ENCODE data around the gene HOXA4.

The HOXA4 gene

DNA sequence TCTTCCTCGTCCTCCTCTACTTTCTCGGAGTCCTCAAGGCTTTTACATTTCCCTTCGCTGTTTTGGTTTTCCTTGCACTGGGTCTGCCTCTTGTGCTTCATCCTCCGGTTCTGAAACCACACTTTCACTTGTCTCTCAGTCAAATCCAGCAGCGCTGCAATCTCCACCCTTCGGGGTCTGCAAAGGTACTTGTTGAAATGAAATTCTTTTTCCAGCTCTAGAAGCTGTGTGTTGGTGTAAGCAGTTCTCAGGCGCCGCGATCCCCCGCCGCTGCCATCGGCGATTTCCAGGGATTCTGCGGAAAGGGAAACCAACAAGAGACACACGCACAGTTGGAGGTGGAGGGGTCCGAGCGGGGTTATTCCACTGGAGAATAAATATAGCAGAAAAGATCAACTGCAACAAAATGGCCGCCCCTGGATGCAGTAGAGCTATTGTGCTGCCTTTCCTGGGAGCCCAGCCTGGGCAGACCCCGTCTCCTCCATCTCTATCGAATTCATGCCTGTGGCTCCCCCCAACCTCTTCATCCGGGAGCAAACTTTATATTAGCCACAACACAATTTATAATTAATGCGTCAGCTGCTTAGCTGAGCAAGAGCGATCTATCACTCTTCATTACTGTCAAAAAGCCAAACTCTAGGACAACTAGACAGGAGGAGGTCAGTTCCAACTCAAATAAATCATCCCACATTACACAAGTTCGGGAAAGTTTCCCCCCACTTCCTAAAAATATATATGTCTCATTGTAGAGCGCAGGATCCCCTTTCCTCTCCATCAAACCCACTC, 29.2 kb downstream of the HOXA4 start:
- H3K4me3 ChIP-seq (ENCODE audit: low read length): no peak overlapping the region
- TF ChIP-seq, protein P1, sequence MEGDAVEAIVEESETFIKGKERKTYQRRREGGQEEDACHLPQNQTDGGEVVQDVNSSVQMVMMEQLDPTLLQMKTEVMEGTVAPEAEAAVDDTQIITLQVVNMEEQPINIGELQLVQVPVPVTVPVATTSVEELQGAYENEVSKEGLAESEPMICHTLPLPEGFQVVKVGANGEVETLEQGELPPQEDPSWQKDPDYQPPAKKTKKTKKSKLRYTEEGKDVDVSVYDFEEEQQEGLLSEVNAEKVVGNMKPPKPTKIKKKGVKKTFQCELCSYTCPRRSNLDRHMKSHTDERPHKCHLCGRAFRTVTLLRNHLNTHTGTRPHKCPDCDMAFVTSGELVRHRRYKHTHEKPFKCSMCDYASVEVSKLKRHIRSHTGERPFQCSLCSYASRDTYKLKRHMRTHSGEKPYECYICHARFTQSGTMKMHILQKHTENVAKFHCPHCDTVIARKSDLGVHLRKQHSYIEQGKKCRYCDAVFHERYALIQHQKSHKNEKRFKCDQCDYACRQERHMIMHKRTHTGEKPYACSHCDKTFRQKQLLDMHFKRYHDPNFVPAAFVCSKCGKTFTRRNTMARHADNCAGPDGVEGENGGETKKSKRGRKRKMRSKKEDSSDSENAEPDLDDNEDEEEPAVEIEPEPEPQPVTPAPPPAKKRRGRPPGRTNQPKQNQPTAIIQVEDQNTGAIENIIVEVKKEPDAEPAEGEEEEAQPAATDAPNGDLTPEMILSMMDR (conservative IDR thresholded peaks at IDR 0.05; ENCODE audit: low read depth, low read length): no peak
- no peak for DNase-seq (ENCODE audit: low read depth)

DNA sequence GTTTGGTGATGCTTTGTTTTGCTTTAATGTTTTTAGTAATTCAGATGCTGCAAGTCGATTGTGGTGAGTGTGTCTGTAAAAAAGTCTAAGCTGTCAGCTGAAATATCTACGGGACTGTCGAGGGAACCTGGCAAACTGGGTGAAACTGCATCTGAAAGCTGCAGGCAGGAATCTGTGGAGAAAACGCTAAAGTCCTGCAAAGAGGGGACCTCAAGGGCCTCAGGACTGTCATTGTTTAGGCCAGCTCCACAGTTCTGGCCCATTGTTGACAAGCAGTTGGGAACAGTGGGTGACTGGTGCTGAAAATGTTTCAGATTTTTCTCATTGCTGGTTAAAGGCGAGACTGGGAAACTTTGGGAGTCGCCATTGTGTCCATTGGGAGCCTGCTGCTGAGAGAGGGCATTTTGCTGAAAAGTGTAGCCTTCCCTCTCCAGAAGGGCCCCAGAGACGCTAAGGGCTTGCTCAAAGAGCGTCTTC, 29.8 kb downstream of the HOXA4 start:
- TF ChIP-seq, protein P1 (conservative IDR thresholded peaks at IDR 0.05; ENCODE audit: low read depth, low read length): no peak
- DNase-seq (ENCODE audit: low read depth): no peak
- no peak overlapping the region for H3K4me3 ChIP-seq (ENCODE audit: low read length)

DNA sequence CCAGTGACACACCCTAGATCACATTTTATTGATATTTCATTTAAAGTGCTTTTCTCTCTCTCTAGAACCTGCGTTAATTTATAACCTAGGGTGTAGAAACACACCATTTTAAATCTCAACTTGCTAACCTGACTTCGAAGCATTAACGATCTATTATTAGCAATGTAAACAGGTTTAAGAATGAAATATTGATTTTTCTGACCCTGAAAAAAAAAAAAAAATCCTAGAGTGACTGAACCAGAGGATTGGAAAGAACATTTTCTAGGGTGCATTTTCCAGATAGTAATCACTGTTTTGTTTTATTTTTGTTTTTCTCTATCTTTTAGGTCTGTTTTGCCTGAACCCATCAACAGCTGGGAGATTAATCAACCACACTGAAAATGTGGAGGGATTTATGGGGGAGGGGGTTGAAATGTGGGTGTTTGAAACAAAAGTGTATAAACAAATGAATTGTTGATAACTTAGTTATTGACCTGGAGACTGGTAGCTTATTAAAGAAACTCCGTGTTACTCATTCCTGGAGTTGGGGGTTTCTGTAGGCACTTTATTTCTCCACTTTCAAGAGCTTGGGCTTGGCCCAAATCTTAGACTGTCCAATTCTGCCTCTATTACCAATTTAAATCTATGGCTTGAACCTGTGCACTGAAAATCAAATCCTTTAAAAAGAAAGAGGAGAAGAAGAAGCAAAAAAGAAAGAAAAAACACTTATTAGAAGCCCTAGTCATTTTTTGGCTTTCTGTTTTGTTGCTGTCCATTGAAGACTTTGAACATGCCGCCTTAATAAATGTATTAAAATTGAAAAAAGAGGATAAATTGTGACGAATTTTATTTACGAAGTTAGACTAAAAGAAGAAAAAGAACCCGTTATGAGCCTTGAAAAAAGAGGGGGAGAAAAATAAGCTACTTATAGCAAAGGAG, 30.8 kb downstream of the HOXA4 start:
- H3K4me3 ChIP-seq (ENCODE audit: low read length): no peak overlapping the region
- TF ChIP-seq, protein P1 (conservative IDR thresholded peaks at IDR 0.05; ENCODE audit: low read depth, low read length): no peak
- DNase-seq (ENCODE audit: low read depth): no peak

DNA sequence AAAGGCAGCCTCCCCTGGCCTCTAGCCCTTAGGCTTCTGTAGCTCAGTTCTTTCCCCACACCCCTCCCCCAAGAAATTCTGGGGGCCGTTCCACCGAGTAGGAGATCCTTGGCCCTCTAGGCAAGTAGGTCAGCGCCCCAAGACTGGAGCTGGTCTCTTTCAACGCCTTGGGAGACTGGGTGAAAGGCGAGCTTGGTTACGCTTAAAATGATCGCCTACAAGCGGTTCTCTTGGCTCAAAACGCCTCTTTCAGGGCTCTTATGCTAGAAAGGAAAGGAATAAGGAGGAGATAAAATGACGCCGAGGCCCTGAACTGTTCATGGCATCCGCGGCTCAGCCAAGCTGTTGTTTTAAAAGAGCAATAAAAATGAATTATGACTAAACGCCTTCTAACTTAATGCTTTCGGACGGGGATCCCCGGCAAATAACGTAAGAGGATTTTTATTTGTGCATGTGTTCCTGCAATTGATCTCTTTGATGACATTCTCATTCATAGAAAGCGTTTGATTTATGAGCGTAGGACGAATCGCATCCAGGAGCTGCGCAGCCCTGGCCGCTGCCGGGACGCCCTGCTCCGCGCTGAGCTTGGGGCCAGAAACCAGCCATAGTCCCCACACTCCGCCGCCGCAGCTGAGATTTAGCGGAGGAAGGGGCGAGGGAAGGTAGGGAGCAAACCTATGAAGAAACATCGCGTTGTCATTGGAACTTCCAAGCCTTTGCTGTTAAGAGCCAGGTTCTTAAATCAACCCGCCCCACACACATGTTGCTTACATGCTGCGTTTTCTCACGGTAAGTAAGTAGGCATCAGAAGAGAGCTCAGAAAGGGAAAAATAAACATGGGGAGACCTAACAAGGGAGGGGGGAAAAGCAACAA, 31.7 kb downstream of the HOXA4 start:
- TF ChIP-seq, protein P1 (conservative IDR thresholded peaks at IDR 0.05; ENCODE audit: low read depth, low read length): no peak
- no peak for DNase-seq (ENCODE audit: low read depth)
- no peak overlapping the region for H3K4me3 ChIP-seq (ENCODE audit: low read length)

DNA sequence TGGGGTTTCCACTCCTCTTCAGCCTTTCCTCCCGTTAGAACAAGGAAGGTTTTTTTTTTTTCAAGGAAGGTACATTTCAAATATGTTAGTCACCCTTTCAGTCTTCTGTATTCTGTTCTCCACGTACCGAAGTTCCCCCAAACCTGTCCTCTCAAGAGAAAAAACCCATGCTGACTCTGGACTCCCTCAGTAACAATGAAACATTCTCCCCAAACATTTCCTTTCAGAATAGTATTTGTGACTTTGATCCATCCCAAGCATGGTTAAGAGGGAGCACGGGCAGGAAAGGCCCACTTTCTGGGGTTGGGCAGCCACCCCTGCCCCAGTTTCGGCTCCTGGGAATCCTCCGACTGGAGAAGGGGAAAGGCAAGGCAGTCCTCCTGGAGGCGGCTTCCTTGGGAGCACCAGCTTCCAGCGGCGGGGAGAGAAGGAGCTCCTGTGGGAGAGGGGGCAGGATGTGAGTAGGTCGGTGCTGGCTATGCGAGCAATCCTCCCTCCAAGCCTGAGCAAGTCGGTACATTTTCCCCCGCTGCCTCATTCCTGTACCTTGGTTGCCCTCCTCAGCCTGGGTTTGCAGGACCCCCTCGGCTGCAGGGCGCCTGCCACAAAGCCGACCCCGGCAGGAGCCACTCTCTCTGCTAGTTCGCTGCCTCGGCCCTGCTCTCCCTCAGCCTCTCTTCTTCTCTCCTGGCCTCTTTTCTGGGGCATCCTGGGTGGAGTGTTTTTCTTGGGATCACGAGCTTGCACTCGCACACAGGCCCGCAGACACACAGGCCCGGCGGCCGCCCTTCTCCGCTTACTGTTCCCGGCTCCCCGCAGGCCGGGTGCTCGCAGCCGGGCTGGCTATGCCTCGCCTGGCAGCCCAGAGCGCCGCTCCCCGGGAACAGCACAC, 32.6 kb downstream of the HOXA4 start:
- H3K4me3 ChIP-seq (ENCODE audit: low read length): no peak overlapping the region
- TF ChIP-seq, protein P1 (conservative IDR thresholded peaks at IDR 0.05; ENCODE audit: low read depth, low read length): no peak
- no peak for DNase-seq (ENCODE audit: low read depth)

Data from retinal pigment epithelial cell (primary cell).